C4-2B (cell line): ENCODE data around the gene FOXR1.

Source experiments
- CTCF ChIP-seq: fragments of 450-650 bp; conservative IDR thresholded peaks from 2 replicates; pipeline ENCODE4 v1.5.1; 2017; ENCODE audit warnings: mild to moderate bottlenecking
- ZFX ChIP-seq: fragments of 450-650 bp; IDR thresholded peaks from 2 replicates; pipeline ENCODE4 v1.6.1; 2017

GRCh38 chr11:118922745-118923627 is 48.6 kb upstream of the FOXR1 start:
- TF ChIP-seq CTCF = no peak
- TF ChIP-seq ZFX = no peak
